Stimulated activated CD8-positive, alpha-beta memory T cell treated with anti-CD3 and anti-CD28 coated beads, Interleukin-15, amount 100 ng/mL, for 1 hour (primary cell): ENCODE measurements around the gene OR5C1.
"Not testable (repeated sequence)": the region's sequence is repeated elsewhere in the genome, so short reads cannot be mapped to it uniquely, and the experiment has no call there.

Experiments
- DNase-seq: peaks from one replicate; pipeline ENCODE4 v3.0.0-alpha.2; 2020; ENCODE audit warnings: low read depth

The OR5C1 gene

GRCh38 chr9:122812736-122813135, 24.0 kb downstream of the OR5C1 start:
- DNase-seq: no peak

GRCh38 chr9:122814545-122814944, 25.8 kb downstream of the OR5C1 start:
- no peak for DNase-seq

- no peak for DNase-seq
These were observed 26.8 kb downstream of the OR5C1 start for GRCh38 chr9:122815544-122815943.

GRCh38 chr9:122816163-122816867, 27.6 kb downstream of the OR5C1 start:
- peak; percentile 17 for DNase-seq

GRCh38 chr9:122819326-122819725, 30.6 kb downstream of the OR5C1 start:
- DNase-seq: no peak

- DNase-seq: no peak
These were observed 31.2 kb downstream of the OR5C1 start for GRCh38 chr9:122819791-122820489.

GRCh38 chr9:122820490-122820845, 31.7 kb downstream of the OR5C1 start:
- no peak for DNase-seq

- DNase-seq: no peak
These were observed 32.7 kb downstream of the OR5C1 start for GRCh38 chr9:122821278-122821943.

GRCh38 chr9:122822056-122822455, 33.3 kb downstream of the OR5C1 start:
- DNase-seq: no peak

- DNase-seq: no peak
These were observed 34.2 kb downstream of the OR5C1 start for GRCh38 chr9:122822938-122823337.

- no peak for DNase-seq
These were observed 39.0 kb downstream of the OR5C1 start for GRCh38 chr9:122827761-122828093.

- DNase-seq: not testable (repeated sequence)
These were observed 40.2 kb downstream of the OR5C1 start for GRCh38 chr9:122828965-122829284.

- no peak for DNase-seq
These were observed 43.5 kb downstream of the OR5C1 start for GRCh38 chr9:122832194-122832593.

- no peak for DNase-seq
These were observed 46.6 kb downstream of the OR5C1 start for GRCh38 chr9:122835313-122835731.

- DNase-seq: no peak
These were observed 48.6 kb downstream of the OR5C1 start for GRCh38 chr9:122837266-122837850.

GRCh38 chr9:122838441-122838840, 49.7 kb downstream of the OR5C1 start:
- not testable (repeated sequence) for DNase-seq
